ENCODE results near the gene ENG. TPM values are rescaled to one million over a fixed set of nuclear protein-coding genes. Genes with fewer than 3 reads are reported as not detected.

The ENG gene
- total RNA-seq, 3 donors from 2014 or later (not counting 1 experiment from before 2014, with no cell fraction given) = 8.5 to 13.6 (median 12.3) TPM

GRCh38 chr9:127792417-127793031, 61.9 kb downstream of the ENG start:
- intact Hi-C loops (cut with micrococcal nuclease) = no loop called here
- H3K27me3 Mint-ChIP-seq (ENCODE audit: low read depth in 2 of 2) = no peaks in the 10 kb centered on the region
- H3K9me3 Mint-ChIP-seq = no peaks in the 10 kb centered on the region
- peaks cover 20 to 43% of the 10 kb centered on the region in 2 donors for H3K4me1 Mint-ChIP-seq
- H3K4me3 ChIP-seq (ENCODE audit: low read length) = no peak overlapping the region
- H3K27ac Mint-ChIP-seq = peak overlapping the region; percentile 14 to 48
- H3K27ac ChIP-seq (ENCODE audit: low read length) = no peak overlapping the region
- no peaks in the 10 kb centered on the region for H3K9me3 ChIP-seq (ENCODE audit: control insufficient read depth, insufficient read depth, low read length)
- peaks cover 6% of the 10 kb centered on the region for H3K36me3 Mint-ChIP-seq
- H3K36me3 ChIP-seq (ENCODE audit: control insufficient read depth, insufficient read depth, low read length) = peaks cover 45% of the 10 kb centered on the region
- WGBS (ENCODE audit: insufficient coverage) = 82% methylated on average over 7 of the region's 7 CpGs
- H3K4me3 Mint-ChIP-seq = no peak overlapping the region
- H3K27me3 ChIP-seq (ENCODE audit: control insufficient read depth, insufficient read depth, low read length) = no peaks in the 10 kb centered on the region
- TF ChIP-seq CTCF (IDR thresholded peaks at IDR 0.05) = no peak
- no peak for ATAC-seq
- DNase-seq = no peak
- H3K4me1 ChIP-seq (ENCODE audit: control insufficient read depth, insufficient read depth, low read length) = peaks cover 30% of the 10 kb centered on the region

DNA sequence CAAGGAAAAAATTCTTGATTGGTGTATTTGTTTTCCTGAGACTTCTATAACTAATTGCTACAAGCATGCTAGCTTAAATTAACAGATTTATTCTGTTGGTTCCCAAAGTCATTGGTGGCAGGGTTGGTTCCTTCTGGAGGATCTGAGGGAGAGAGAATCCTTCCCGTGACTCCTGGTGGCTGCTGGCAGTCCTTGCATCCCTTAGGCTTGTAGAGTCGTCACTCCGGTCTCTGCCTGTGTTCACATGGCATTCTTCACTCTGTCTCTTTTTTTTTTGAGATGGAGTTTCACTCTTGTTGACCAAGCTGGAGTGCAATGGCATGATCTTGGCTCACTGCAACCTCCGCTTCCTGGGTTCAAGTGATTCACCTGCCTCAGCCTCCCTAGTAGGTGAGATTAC, 63.4 kb downstream of the ENG start:
- no peak for ATAC-seq

GRCh38 chr9:127790094-127790855, 64.2 kb downstream of the ENG start:
- TF ChIP-seq CTCF (IDR thresholded peaks at IDR 0.05) = no peak
- Mint-ChIP-seq H3K27ac (peak overlapping the region; percentile 62 to 78), H3K4me3 (no peak overlapping the region), H3K27me3 (ENCODE audit: low read depth in 2 of 2) (no peaks in the 10 kb centered on the region), H3K4me1 (peaks cover 16 to 38% of the 10 kb centered on the region in 2 donors), H3K9me3 (no peaks in the 10 kb centered on the region), H3K36me3 (peaks cover 6% of the 10 kb centered on the region)
- H3K9me3 ChIP-seq (ENCODE audit: control insufficient read depth, insufficient read depth, low read length) = no peaks in the 10 kb centered on the region
- H3K27me3 ChIP-seq (ENCODE audit: control insufficient read depth, insufficient read depth, low read length) = no peaks in the 10 kb centered on the region
- H3K4me3 ChIP-seq (ENCODE audit: low read length) = no peak overlapping the region
- intact Hi-C loops (cut with micrococcal nuclease) = no loop called here
- ATAC-seq (no peak), DNase-seq (no peak)
- peaks cover 50% of the 10 kb centered on the region for H3K36me3 ChIP-seq (ENCODE audit: control insufficient read depth, insufficient read depth, low read length)
- WGBS (ENCODE audit: insufficient coverage) = 98% methylated on average over 6 of the region's 9 CpGs
- H3K4me1 ChIP-seq (ENCODE audit: control insufficient read depth, insufficient read depth, low read length) = peaks cover 21% of the 10 kb centered on the region
- H3K27ac ChIP-seq (ENCODE audit: low read length) = no peak overlapping the region

More for the DNA sequence above, 63.4 kb downstream of the ENG start:
- 98% methylated on average over 4 of the region's 4 CpGs for WGBS (ENCODE audit: insufficient coverage)
- Mint-ChIP-seq H3K4me3 (no peak overlapping the region), H3K27me3 (ENCODE audit: low read depth in 2 of 2) (no peaks in the 10 kb centered on the region), H3K27ac (no peak overlapping the region), H3K4me1 (peaks cover 18 to 40% of the 10 kb centered on the region in 2 donors), H3K9me3 (no peaks in the 10 kb centered on the region), H3K36me3 (peaks cover 6% of the 10 kb centered on the region)
- no peaks in the 10 kb centered on the region for H3K27me3 ChIP-seq (ENCODE audit: control insufficient read depth, insufficient read depth, low read length)
- H3K9me3 ChIP-seq (ENCODE audit: control insufficient read depth, insufficient read depth, low read length) = no peaks in the 10 kb centered on the region
- no peak for DNase-seq
- no peak overlapping the region for H3K27ac ChIP-seq (ENCODE audit: low read length)
- intact Hi-C loops (cut with micrococcal nuclease) = no loop called here
- no peak for TF ChIP-seq CTCF (IDR thresholded peaks at IDR 0.05)
- H3K4me1 ChIP-seq (ENCODE audit: control insufficient read depth, insufficient read depth, low read length) = peaks cover 27% of the 10 kb centered on the region
- no peak overlapping the region for H3K4me3 ChIP-seq (ENCODE audit: low read length)
- H3K36me3 ChIP-seq (ENCODE audit: control insufficient read depth, insufficient read depth, low read length) = peaks cover 50% of the 10 kb centered on the region

All from natural killer cell (primary cell).